ENCODE results near the gene SPTBN1.
A peak's percentile ranks its signal among the peaks of the same experiment; 100 is the strongest.

Gene SPTBN1

DNA sequence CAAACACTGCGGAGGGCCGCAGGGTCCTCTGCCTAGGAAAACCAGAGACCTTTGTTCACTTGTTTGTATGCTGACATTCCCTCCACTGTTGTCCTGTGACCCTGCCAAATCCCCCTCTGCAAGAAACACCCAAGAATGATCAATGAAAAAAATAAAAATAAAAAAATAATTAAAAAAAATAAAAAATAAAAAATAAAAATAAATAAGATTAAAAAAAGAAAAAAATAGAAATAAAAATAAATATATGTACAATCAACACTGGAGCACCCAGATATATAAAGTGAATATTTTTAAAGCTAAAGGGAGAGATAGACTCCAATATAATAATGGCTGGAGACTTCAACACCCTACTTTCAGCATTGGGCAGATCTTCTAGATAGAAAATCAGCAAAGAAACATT, 243.5 kb downstream of the SPTBN1 start:
- TF ChIP-seq, protein P1, sequence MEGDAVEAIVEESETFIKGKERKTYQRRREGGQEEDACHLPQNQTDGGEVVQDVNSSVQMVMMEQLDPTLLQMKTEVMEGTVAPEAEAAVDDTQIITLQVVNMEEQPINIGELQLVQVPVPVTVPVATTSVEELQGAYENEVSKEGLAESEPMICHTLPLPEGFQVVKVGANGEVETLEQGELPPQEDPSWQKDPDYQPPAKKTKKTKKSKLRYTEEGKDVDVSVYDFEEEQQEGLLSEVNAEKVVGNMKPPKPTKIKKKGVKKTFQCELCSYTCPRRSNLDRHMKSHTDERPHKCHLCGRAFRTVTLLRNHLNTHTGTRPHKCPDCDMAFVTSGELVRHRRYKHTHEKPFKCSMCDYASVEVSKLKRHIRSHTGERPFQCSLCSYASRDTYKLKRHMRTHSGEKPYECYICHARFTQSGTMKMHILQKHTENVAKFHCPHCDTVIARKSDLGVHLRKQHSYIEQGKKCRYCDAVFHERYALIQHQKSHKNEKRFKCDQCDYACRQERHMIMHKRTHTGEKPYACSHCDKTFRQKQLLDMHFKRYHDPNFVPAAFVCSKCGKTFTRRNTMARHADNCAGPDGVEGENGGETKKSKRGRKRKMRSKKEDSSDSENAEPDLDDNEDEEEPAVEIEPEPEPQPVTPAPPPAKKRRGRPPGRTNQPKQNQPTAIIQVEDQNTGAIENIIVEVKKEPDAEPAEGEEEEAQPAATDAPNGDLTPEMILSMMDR (conservative IDR thresholded peaks at IDR 0.05; ENCODE audit: low read depth, low read length): no peak
- no peak overlapping the region for H3K4me3 ChIP-seq (ENCODE audit: low read depth, low read length)
- no peak for DNase-seq (ENCODE audit: low read depth)

DNA sequence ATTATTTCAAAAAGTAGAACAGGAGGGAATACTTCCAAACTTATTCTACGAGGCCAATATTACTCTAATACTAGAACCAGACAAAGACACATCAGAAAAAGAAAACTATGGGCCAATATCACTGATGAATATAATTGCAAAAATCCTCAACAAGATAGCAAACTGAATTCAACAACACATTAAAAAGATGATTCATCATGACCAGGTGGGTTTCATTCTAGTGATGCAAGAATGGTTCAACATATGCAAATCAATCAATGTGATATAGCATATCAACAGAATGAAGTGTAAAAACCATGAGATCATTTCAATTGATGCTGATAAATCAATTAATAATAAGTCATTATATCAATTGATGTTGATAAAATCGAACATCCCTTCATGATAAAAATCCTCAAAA, 244.9 kb downstream of the SPTBN1 start:
- TF ChIP-seq, protein P1 (conservative IDR thresholded peaks at IDR 0.05; ENCODE audit: low read depth, low read length): no peak
- no peak for DNase-seq (ENCODE audit: low read depth)

GRCh38 chr2:54704238-54704637, 248.1 kb downstream of the SPTBN1 start:
- no peak for DNase-seq (ENCODE audit: low read depth)
- no peak overlapping the region for H3K4me3 ChIP-seq (ENCODE audit: low read depth, low read length)

More for the DNA sequence above, 244.9 kb downstream of the SPTBN1 start:
- H3K4me3 ChIP-seq (ENCODE audit: low read depth, low read length): no peak overlapping the region

DNA sequence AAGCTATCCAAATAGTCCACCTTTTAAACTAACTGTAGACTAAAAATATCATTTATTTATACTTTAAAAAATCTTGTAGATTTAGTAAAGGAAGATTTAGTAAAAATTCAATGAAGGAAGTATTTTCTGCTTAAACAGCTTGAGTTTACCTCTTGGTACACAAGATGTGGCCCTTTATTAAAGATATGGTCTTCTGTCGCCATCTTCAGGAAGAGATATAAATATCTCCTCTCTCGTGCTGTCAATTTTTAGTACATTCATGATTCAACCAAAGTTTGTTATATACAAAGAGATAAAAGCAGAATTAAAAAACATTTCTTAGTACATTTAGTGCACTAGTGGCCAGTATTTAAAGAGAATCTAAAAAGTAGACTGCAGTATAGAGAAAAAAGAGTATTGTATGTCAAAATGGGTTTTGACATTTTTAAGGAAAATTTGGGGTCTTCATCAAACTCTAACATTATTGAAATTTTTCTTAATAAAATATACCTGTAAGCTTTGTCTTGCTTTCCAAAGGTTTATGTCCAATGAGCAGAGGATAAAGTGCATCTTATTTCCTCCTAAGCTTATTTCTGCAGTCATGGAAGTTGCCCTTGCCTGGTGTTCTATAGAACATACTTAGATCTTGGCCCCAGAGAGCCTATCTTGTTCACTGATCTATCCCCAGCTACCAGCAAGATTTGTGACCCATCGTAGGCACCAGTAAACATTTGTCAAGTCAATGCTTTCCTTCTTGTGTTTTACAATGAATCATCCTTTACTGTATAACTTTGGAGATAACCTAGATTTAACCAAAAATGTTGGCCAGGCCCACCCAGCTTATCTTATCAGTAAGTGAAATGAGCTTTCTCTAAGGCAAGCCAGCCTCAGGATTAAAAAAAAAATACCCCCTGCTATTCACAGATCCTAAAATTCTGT, 248.8 kb downstream of the SPTBN1 start:
- no peak overlapping the region for H3K4me3 ChIP-seq (ENCODE audit: low read depth, low read length)
- DNase-seq (ENCODE audit: low read depth): peak; percentile 85

More at GRCh38 chr2:54704238-54704637, 248.1 kb downstream of the SPTBN1 start:
- TF ChIP-seq, protein P1 (conservative IDR thresholded peaks at IDR 0.05; ENCODE audit: low read depth, low read length): no peak

DNA sequence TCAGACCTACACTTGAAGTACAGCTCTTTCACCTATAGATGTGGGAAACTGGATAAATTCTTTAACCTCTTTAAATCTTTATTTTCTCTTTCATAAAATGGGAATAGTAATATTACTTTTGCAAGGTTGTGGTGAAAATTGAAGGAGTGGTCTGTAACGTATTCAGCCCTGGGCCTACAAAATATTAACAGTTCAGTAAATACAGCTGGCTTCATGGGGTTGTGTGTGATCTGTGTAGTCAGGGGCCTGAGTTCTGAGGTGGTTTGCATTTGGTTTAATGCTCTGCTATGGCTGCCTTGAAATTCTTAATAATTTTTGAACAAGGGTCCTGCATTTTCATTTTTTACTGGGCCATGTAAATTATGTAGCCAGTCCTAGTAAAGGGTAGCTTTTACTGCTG, 250.5 kb downstream of the SPTBN1 start:
- TF ChIP-seq, protein P1 (conservative IDR thresholded peaks at IDR 0.05; ENCODE audit: low read depth, low read length): no peak
- DNase-seq (ENCODE audit: low read depth): no peak
- no peak overlapping the region for H3K4me3 ChIP-seq (ENCODE audit: low read depth, low read length)

More for the DNA sequence above, 248.8 kb downstream of the SPTBN1 start:
- TF ChIP-seq, protein P1 (conservative IDR thresholded peaks at IDR 0.05; ENCODE audit: low read depth, low read length): peak; percentile 52

DNA sequence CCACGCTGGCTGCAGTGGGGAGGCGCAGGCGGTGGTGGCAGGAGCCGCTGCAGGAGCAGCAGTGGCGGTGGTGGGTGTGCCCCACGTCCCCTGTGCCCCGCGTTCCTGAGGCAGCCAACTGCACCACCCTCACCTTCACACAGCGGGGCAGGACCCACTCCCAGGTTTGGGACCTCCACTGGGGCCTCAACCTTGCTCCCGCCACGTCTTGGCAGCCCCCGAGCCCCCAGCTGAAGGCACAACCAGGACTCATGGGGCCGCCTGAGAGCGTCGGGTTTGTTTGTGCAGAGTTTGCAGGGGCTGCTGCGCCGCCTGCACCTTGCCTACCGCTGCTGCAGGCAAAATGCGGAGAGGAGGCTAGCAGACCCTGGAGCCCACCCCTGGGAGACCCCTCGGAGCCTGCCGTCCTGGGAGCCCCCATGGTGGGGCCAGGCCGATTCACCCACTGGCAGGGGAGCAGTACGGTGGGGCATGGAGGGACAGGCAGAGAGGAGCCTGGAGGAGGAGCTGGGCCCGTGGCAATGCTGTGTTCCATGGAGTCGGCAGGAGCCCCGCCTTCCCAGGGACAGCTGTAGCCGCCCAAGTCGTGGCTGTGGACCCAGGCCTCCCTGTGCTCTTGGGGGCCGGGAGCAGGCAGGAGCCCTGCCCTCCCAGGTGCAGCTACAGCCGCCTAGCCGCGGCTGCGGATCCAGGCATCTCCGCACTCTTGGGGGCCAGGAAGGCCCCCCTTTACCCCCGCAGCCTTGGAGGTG, 252.6 kb downstream of the SPTBN1 start:
- TF ChIP-seq, protein P1 (conservative IDR thresholded peaks at IDR 0.05; ENCODE audit: low read depth, low read length): peak; percentile 49
- H3K4me3 ChIP-seq (ENCODE audit: low read depth, low read length): peak overlapping the region; percentile 64
- DNase-seq (ENCODE audit: low read depth): peak; percentile 37
